ENCODE measurements around the gene AARSD1. TPM values are rescaled to one million over a fixed set of nuclear protein-coding genes. Genes with fewer than 3 reads are reported as not detected.

Gene AARSD1
- polyA plus RNA-seq, 1 experiment = 51.6 TPM

DNA sequence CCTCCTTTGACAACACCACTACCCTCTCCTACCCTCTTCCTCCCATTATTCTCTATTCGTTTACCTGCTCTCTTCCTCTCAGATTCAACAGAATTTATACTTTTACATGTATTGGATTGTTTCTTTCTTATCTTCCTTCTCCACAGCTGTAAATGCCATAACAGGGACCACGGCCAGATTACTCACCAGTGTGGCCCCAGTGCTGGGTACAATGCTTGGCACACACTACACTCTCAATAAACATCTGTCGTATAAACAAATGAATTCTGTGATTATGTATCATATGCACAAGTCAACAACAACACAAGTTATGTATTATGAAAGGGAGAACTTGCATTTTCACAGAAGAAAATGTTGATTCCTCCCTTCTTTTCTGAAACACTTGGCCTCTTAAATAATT lies 20.0 kb downstream of the AARSD1 start:
- POLR2A ChIA-PET = no interaction called here
- DNase-seq (ENCODE audit: low read depth) = no peak

DNA sequence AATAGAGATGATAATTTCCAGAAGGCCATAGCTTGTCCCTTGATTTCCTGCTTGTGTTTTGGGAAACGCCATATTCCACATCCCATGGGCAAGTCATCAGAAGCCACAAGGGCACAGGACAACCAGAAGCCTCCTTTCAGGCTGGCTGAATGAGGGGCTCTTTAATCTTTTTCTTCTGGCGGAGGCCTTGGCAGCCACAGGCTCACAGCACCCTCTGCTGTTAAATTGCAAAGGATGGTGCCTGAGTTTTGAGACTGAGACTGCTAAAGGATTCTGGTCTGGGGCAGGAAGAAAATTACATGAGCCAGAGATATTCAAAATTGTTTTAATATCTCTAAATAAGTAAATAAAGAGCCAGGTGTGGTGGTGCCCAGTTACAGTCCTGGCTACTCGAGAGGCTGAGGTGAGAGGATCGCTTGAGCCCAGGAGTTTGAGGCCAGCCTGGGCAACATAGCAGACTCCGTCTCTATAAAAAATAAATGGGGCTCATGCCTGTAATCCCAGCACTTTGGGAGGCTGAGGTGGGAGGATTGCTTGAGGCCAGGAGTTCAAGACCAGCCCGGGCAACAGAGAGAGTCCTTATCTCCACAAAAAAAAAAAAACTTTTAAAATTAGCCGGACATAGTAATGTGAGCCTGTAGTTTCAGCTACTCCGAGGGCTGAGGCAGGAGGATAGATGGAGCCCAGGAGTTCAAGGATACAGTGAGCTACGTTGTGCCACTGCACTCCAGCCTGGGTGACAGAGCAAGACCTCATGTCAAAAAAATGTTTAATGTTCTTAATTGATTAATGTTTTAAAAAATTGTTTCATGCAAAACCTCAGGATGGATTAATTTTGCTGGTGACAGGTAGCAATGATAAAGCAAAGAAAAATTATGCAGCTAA lies 26.3 kb downstream of the AARSD1 start:
- ChIA-PET CTCF (interaction anchor here (0.6 to 5.2 kb wide), 17 partner anchors 9 to 211 kb away, joined by 3 to 62 read pairs (median 4); partner anchors contain the start of genes AOC2, AOC3 and RAMP2), POLR2A (no interaction called here)
- Histone ChIP-seq H3K36me3 (ENCODE audit: control insufficient read depth, insufficient read depth, low read length) (no peaks in the 10 kb centered on the region), H3K27me3 (ENCODE audit: control insufficient read depth, insufficient read depth, low read length) (peaks cover 2% of the 10 kb centered on the region; the same call in 1 of the 2 replicates), H3K4me3 (ENCODE audit: low read depth, low read length) (no peak overlapping the region)
- peak; percentile 2 for DNase-seq (ENCODE audit: low read depth)
- TF ChIP-seq, protein P1, sequence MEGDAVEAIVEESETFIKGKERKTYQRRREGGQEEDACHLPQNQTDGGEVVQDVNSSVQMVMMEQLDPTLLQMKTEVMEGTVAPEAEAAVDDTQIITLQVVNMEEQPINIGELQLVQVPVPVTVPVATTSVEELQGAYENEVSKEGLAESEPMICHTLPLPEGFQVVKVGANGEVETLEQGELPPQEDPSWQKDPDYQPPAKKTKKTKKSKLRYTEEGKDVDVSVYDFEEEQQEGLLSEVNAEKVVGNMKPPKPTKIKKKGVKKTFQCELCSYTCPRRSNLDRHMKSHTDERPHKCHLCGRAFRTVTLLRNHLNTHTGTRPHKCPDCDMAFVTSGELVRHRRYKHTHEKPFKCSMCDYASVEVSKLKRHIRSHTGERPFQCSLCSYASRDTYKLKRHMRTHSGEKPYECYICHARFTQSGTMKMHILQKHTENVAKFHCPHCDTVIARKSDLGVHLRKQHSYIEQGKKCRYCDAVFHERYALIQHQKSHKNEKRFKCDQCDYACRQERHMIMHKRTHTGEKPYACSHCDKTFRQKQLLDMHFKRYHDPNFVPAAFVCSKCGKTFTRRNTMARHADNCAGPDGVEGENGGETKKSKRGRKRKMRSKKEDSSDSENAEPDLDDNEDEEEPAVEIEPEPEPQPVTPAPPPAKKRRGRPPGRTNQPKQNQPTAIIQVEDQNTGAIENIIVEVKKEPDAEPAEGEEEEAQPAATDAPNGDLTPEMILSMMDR (IDR thresholded peaks at IDR 0.05; ENCODE audit: insufficient read depth, low read depth, low read length) = peak; percentile 73

More for the DNA sequence above, 20.0 kb downstream of the AARSD1 start:
- no peaks in the 10 kb centered on the region for H3K36me3 ChIP-seq (ENCODE audit: control insufficient read depth, insufficient read depth, low read length)
- H3K4me3 ChIP-seq (ENCODE audit: low read depth, low read length) = no peak overlapping the region
- no peaks in the 10 kb centered on the region for H3K27me3 ChIP-seq (ENCODE audit: control insufficient read depth, insufficient read depth, low read length)
- TF ChIP-seq, protein P1 (IDR thresholded peaks at IDR 0.05; ENCODE audit: insufficient read depth, low read depth, low read length) = no peak
- CTCF ChIA-PET = interaction anchor here (0.6 to 0.8 kb wide), 3 partner anchors 39 to 101 kb away, joined by 3 read pairs; no protein-coding TSS in a partner anchor

GRCh38 chr17:42929497-42929844 lies 34.8 kb downstream of the AARSD1 start:
- POLR2A ChIA-PET = no interaction called here
- H3K4me3 ChIP-seq (ENCODE audit: low read depth, low read length) = no peak overlapping the region
- DNase-seq (ENCODE audit: low read depth) = no peak
- peaks cover 2% of the 10 kb centered on the region; the same call in 1 of the 2 replicates for H3K27me3 ChIP-seq (ENCODE audit: control insufficient read depth, insufficient read depth, low read length)
- no peaks in the 10 kb centered on the region for H3K36me3 ChIP-seq (ENCODE audit: control insufficient read depth, insufficient read depth, low read length)
- CTCF ChIA-PET = interaction anchor here (0.7 to 6.3 kb wide), 11 partner anchors 9 to 772 kb away, joined by 3 to 61 read pairs (median 5); partner anchors contain the start of gene AOC2
- TF ChIP-seq, protein P1 (IDR thresholded peaks at IDR 0.05; ENCODE audit: insufficient read depth, low read depth, low read length) = no peak; the same call in 1 of the 2 replicates

DNA sequence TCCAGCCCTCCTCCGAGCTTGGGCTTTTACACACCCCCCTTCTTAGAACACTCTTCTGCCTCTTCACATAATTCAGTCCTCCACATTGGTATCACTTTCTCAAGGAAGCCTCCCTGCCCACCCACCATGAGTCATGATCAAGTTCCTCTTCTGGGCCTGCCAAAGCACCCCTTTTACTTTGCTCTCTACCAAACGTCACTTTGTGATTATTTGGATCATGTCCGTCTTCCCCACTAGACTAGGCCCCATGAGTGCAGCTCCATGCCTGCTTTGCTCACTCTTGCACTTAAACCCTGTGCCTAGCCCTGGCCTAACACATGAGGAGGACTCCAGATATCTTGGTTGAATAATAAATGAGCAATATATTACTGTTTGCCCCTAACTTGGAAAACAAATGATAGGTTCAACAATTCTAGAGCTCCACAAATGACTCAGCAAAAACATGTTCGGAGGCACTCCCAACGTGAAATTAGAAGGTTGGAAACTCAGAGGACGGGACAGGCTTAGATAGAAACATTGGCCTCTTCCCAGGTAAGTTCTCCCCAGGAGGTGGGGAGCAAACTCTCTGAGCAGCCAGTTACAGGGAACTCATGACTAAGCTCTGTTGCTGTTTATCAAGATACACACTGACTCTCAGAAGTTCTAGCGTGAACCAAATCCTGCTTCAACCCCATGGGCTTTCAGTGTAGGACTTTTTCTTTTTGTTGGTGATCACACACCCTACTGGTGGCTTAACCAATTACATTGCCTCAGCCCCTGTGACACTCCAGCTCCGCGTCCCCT lies 35.3 kb downstream of the AARSD1 start:
- peak; percentile 9 for DNase-seq (ENCODE audit: low read depth)
- H3K4me3 ChIP-seq (ENCODE audit: low read depth, low read length) = no peak overlapping the region
- CTCF ChIA-PET = interaction anchor here (0.7 to 6.3 kb wide), 13 partner anchors 8 to 351 kb away, joined by 3 to 61 read pairs (median 3); partner anchors contain the start of genes AOC2 and PSMC3IP
- no peaks in the 10 kb centered on the region for H3K36me3 ChIP-seq (ENCODE audit: control insufficient read depth, insufficient read depth, low read length)
- POLR2A ChIA-PET = no interaction called here
- TF ChIP-seq, protein P1 (IDR thresholded peaks at IDR 0.05; ENCODE audit: insufficient read depth, low read depth, low read length) = peak; percentile 50
- peaks cover under 1% of the 10 kb centered on the region; the same call in 1 of the 2 replicates for H3K27me3 ChIP-seq (ENCODE audit: control insufficient read depth, insufficient read depth, low read length)
